Inflammatory macrophage treated with lipopolysaccharide for 4 hours (primary cell): ENCODE measurements around the gene LMF1.

Source experiments
- DNase-seq: peaks from one replicate; pipeline ENCODE4 v3.0.0-alpha.2; 2020

LMF1 gene

DNA sequence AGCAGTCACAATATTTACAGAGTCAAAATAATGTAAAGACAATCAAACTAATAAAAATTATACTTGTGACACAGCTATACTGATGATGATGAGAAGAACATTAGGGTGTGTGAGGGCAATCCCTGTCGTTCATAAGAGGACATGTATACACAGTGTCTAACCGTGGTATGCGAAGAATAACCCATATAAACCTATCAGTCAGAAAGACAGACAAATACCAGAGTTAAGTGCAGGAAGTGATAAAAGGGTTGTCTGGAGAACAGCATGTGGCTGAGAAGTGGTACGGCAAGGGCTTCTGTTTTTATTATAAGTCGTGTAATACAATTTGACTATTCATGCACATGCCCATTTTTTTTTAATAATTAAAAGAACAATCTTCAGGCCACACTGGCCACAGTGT, 46.7 kb downstream of the LMF1 start:
- DNase-seq: no peak

DNA sequence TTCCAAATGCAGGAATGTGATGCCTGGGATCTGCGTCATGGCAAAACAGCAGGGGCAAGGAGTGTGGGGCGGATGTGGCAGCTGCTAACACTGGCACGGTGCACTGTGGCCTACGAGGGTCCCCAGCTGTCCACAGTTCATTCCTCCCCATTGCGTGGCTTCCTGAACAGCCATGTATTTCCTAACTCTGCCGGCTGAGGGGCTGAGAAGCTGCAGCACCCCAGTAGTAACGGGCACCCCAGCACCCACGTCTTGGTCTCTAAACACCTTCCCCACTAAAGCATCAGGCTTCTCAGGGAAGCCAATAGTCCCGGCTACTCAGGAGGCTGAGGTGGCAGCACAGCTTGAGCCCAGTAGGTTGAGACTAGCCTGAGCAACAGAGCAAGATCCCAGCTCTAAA, 47.6 kb downstream of the LMF1 start:
- no peak for DNase-seq

GRCh38 chr16:922051-922450, 48.7 kb downstream of the LMF1 start:
- DNase-seq: no peak

- no peak for DNase-seq
Measured at GRCh38 chr16:921321-921905, 49.4 kb downstream of the LMF1 start.

DNA sequence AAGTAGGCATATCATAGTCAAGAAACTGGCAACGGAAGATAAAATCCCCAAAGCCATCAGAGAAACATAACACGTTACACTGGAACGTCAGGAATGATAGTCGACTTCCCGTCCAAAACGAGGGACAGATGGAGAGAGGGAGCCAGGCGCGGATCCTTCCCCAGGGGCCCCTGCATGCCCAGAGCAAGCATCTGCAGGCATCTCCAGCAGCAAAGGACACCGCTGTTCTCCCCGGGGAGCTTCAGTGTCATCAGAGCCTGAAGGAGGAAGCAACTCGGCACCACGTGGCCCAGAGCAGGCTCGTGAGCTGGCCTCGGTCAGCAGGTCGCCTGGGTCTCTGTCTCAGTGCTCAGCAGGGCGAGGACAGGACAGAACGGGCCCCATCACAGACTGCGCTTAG, 50.1 kb downstream of the LMF1 start:
- DNase-seq: no peak

DNA sequence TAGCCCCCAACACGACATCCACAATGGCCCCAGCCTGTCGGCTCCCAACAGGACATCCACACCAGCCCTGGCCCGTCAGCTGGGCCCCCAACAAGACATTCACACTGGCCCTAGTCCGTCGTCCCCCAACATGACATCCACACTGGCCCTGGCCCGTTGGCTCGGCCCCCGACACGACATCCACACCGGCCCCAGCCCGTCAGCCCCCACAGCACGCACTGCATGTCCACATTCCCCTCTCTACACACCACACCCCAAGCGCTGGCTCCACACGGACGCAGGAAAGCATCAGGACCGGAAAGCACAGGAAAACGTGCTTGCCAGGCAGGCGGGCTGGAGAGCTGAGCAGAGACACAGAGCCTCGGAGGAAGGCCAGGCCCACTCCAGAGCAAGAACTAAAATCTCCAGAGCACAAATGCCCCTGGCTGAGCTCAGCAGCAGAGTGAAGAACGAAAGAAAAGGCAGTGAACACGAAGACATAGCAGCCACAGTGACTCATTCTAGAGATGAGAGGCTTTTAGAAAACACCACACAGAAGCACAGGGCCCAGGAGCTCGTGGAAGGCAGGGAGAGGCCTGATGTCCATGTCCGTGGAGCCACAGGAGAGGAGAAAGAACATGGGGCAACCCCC, 50.6 kb downstream of the LMF1 start:
- DNase-seq: no peak

DNA sequence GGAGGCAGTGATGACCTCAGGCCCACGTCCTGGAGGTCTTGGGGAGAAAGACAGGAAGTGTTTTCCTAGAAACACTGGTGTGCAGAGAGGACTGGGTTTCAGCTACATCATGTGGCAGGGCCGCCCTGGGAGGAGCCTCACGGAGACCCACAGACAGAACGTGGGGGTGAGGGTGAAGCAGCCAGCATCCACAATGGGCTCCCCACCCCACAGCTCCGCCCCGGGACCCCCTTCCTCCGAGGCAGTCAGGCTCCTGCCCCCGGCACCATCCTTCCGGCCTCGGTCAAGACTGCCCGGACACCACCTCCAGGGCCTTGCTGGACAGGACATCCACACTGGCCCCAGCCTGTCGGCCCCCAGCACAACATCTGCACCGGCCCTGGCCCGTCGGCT, 51.1 kb downstream of the LMF1 start:
- DNase-seq: no peak

GRCh38 chr16:918741-919657, 51.8 kb downstream of the LMF1 start:
- DNase-seq: no peak

DNA sequence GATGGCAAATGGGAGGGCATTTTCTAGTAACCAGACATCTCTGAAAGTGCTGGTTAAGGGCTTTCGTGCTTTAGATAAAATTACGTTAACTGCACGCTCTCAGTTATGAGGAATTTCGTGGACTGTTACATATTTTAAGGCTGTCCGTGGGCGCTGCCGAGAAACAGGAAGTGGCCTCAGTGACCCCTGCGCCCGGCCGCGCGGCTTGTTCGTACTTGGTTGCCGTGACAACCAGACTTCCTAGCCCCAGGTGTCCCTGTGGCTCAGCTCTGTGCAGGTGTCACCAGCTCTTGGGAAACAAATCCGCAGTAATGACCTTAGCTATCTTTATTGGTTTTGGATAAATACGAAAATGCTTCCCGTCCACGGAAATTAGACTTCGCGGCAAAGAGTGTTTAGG, 52.7 kb downstream of the LMF1 start:
- DNase-seq: no peak

- DNase-seq: no peak
Measured at GRCh38 chr16:917591-918061, 53.2 kb downstream of the LMF1 start.

DNA sequence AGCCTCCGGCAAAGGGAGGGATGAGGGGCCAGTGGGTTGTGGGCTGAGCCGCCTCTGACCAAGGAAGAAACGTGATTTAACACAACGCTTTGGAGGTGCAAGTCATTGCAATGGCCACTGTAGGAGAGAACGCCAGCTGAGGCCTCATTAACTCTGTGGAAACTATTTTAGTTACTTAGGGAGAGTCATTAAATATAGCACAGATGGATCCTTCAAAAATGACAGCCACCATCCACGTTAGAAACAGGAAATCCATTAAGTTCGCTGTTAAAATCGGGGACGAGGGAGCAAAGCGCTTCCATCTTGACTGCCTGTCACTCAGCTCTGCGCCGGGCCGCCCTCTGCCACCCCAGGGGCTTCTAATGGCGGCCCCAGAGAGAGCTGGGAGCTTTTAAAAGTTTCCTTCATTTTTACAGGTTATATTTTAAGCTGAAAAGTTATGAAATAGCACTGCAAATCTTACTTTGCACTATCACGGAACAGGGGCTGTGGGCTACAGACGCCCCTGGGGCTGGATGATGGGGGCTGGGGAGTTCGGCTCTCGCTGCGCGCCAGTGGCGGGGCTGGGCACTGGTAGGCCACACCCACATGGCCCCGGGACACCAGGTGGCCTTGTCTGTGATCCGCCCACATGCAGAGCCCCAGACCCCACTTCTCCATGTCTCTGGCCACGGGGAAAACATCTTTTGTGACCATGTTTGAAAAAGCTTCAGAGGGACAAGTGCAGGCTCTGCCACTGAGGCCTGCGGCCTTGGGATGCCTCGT, 54.6 kb downstream of the LMF1 start:
- DNase-seq: no peak

DNA sequence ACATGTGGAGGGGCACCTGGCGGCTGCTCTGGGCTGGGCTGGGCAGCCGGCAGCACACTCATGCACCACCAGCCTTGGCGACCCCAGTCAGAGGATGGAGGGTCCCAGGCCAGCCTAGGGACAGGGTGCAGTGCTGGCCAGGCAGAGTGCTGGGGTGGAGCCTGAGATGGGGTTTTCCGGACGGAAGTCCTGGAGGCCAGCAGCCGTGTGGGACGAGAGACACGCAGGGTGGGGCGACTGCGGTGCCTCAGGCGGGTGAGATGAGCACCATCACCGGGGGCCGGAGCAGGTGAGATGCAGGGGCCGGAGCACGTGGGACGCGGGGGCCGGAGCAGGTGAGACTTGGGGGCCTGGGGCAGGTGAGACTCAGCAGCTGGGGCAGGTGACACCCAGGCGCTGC, 55.2 kb downstream of the LMF1 start:
- no peak for DNase-seq

- DNase-seq: peak; percentile 22
Measured at GRCh38 chr16:914440-914839, 56.3 kb downstream of the LMF1 start.

- no peak for DNase-seq
Measured at GRCh38 chr16:913817-914439, 56.9 kb downstream of the LMF1 start.

DNA sequence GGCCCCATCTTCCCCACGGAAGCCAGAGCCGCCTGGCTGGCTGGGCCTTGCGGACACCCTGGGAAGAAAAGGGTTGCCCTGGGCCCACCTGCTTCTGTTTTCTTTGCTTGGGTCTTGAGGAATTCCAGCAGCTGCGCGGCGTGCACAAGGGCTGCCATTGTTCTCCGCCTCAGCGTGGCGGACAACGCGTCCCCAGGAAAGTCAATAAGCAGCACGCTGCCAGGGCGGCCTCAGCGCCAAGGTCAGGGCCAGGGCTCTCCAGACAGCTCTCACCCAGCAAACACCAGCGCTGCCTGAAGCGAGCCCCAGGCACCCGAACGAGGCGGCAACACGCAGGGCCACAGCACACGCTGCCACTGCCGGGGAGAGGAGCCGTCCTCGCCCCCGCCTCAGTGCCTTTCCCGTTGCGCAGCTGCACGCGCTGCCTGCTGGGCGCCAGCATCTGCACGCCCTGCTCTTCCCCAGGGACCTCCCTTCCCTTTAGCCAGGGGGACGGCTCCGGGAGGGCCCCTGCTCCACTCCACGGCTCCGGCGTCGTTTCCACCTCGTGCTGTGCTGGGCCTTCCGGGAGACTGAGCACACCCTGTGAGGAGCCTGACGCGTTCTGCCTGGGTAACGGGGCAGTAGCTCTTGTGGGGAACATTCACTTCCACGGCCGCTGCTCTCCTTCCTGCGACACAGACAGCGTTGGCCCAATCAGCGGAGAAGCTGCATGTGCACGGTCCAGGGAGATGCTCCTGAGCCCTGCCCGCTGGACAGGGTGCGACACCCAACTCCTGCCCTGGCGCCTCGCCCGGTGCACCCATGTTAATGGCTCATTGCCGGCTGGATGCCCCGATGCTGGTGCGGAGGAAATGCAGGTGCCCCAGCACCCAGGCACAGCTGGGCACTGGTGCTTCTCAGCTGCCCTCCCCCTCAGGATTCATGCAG, 57.8 kb downstream of the LMF1 start:
- DNase-seq: no peak

GRCh38 chr16:912322-912683, 58.5 kb downstream of the LMF1 start:
- DNase-seq: no peak

GRCh38 chr16:911604-912321, 59.0 kb downstream of the LMF1 start:
- no peak for DNase-seq

DNA sequence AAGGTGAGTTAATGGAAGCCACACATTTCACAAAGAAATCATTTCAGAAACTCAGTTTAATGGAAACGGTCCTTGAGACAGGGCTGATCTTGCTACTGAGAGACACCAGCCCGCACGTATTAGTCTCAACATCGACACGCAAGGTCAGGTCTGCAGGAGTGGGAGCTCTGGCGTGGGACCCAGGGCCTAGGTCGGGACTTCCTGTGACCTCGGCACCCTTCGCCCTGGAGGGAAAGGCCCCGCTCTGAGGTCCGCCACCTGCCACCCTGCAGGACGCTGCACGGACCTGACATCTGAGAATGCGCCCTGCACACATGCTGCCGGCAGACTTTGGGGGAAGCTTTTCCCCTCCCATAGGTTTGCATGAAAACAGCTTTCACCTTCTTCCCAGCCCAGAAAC, 59.7 kb downstream of the LMF1 start:
- DNase-seq: no peak

DNA sequence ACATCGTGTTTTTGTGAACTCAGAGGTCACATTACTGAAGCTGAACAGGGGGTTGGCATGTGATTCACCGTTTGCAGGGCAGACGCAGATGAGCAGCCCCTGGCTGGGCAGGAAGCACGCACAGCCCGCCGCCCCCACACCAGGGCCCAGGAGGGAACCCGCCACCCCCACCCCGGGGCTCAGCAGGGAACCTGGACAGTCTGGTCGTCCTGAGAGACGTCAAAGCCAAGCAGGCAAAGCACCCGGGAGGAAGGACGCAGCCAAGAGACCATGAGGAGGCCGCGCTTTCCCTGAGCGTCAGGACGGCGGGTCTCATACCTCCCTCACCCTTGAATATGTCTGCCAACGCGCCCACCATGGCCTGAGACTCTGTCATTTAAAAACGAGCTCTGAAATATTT, 60.6 kb downstream of the LMF1 start:
- no peak for DNase-seq

- DNase-seq: no peak
Measured at GRCh38 chr16:909281-910000, 61.3 kb downstream of the LMF1 start.
